Measurements from ENCODE around the gene PDLIM5.

PDLIM5 gene

DNA sequence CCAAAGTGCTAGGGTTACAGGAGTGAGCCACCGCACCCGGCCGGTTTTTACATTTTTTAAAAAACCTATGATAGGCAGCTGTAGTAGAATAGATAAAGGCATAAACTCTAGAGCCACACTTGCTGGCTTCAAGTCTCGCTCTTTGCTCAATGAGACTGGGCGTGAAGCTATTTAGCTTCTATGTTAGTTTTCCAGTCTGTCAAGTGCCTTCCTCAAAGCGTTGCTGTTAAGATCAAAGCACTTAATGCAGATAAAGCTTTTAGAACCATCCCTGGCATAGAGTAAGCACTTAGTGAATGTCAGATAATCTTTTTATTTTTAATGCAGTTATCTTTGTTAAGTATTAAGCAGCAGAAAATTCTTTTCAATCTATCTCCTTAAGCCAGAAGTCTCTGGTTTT is 264.0 kb downstream of the PDLIM5 start:
- no peak for DNase-seq

All from NCI-H1048 (cell line).